GM13976 (cell line): ENCODE data around the gene CES2.

ENCODE experiments used
- DNase-seq: peaks from one replicate; pipeline ENCODE4 v3.0.0; 2012; ENCODE audit warnings: low spot score
- CTCF ChIP-seq: IDR thresholded peaks from 2 replicates; pipeline ENCODE4 v1.5.1; 2012; ENCODE audit warnings: borderline replicate concordance, mild to moderate bottlenecking; ENCODE audit not compliant: insufficient read depth; ENCODE audit errors: extremely low read depth, missing control alignments, control extremely low read depth
- in situ Hi-C: fragments of 300-500 bp; cut with MboI; formaldehyde crosslinking; loops from one replicate; pipeline ENCODE4 v1.12.0; 2022; ENCODE audit warnings: low sequenced_read_pairs, mixed read lengths, inconsistent platforms; ENCODE audit not compliant: unreplicated experiment

CES2 gene

GRCh38 chr16:66898207-66898606, 37.1 kb upstream of the CES2 start:
- TF ChIP-seq CTCF: no peak
- in situ Hi-C loops: no loop called here
- no peak for DNase-seq

GRCh38 chr16:66898933-66899309, 36.4 kb upstream of the CES2 start:
- in situ Hi-C loops: no loop called here
- TF ChIP-seq CTCF: no peak
- no peak for DNase-seq

GRCh38 chr16:66899310-66899944, 35.9 kb upstream of the CES2 start:
- in situ Hi-C loops: no loop called here
- DNase-seq: no peak
- no peak for TF ChIP-seq CTCF

GRCh38 chr16:66899945-66900710, 35.2 kb upstream of the CES2 start:
- no peak for TF ChIP-seq CTCF
- no peak for DNase-seq
- in situ Hi-C loops: no loop called here

- no peak for DNase-seq
- in situ Hi-C loops: no loop called here
- TF ChIP-seq CTCF: no peak
Measured at GRCh38 chr16:66900721-66901441, 34.4 kb upstream of the CES2 start.

- TF ChIP-seq CTCF: no peak
- in situ Hi-C loops: no loop called here
- no peak for DNase-seq
Measured at GRCh38 chr16:66901626-66902025, 33.7 kb upstream of the CES2 start.
